Left renal pelvis (tissue), 4 donors: Measurements from ENCODE around the gene BFAR. TPM values are rescaled to one million over a fixed set of nuclear protein-coding genes. Genes with fewer than 3 reads are reported as not detected.
"Not testable (repeated sequence)": the region's sequence is repeated elsewhere in the genome, so short reads cannot be mapped to it uniquely, and the experiment has no call there.

Experiments used
- DNase-seq, 4 donors: peaks; one replicate each; pipeline ENCODE4 v3.0.0-alpha.2; 2013; ENCODE audit warnings: low read depth in 4 of 4, low spot score in 3 of 4
- polyA plus RNA-seq, 4 donors: library from polyadenylated mRNA; unstranded; fragments of 120-200 nt; gene quantifications; one replicate each; pipeline ENCODE4 v1.2.1, GENCODE V29; 2013; ENCODE audit not compliant: insufficient read length in 4 of 4

Gene BFAR
- polyA plus RNA-seq, result 10 to 100 TPM; 50.6 to 72.9 (median 63.8) TPM

GRCh38 chr16:14632693-14633569, at the start of gene BFAR:
BFAR (plus strand) TSS chr16:14632951; CDS start chr16:14644347, 11,396 bp downstream.
- DNase-seq, result peak; percentile 86 to 94 (median 90)

GRCh38 chr16:14585287-14585686, 47.5 kb upstream of the BFAR start:
- no peak for DNase-seq

- no peak for DNase-seq
Observed at GRCh38 chr16:14586637-14587305, 46.0 kb upstream of the BFAR start.

GRCh38 chr16:14600164-14600563, 32.6 kb upstream of the BFAR start:
- DNase-seq, result no peak

GRCh38 chr16:14602443-14602963, 30.2 kb upstream of the BFAR start:
- no peak for DNase-seq

GRCh38 chr16:14606102-14606501, 26.6 kb upstream of the BFAR start:
- DNase-seq, result no peak

- no peak for DNase-seq
Observed at GRCh38 chr16:14608111-14608566, 24.6 kb upstream of the BFAR start.

GRCh38 chr16:14608604-14609003, 24.1 kb upstream of the BFAR start:
- DNase-seq, result no peak

- no peak for DNase-seq
Observed at GRCh38 chr16:14609716-14610115, 23.0 kb upstream of the BFAR start.

GRCh38 chr16:14611660-14612059, 21.1 kb upstream of the BFAR start:
- no peak for DNase-seq

GRCh38 chr16:14613991-14614390, 18.8 kb upstream of the BFAR start:
- no peak for DNase-seq

GRCh38 chr16:14616280-14616679, 16.5 kb upstream of the BFAR start:
- no peak for DNase-seq

- DNase-seq, result no peak
Observed at GRCh38 chr16:14618566-14618965, 14.2 kb upstream of the BFAR start.

GRCh38 chr16:14627078-14627477, 5.7 kb upstream of the BFAR start:
- DNase-seq, result no peak

- DNase-seq, result no peak
Observed at GRCh38 chr16:14628806-14629611, 3.7 kb upstream of the BFAR start.

- DNase-seq, result no peak
Observed at GRCh38 chr16:14629612-14629918, 3.2 kb upstream of the BFAR start.

- DNase-seq, result peak; percentile 85 to 90 (median 88)
Observed at GRCh38 chr16:14629919-14630619, 2.7 kb upstream of the BFAR start, which contains the start of gene PARN. PARN (minus strand) TSS chr16:14630260; CDS start chr16:14630125, 135 bp downstream.

- DNase-seq, result not testable (repeated sequence)
Observed at GRCh38 chr16:14630620-14631330, 2.0 kb upstream of the BFAR start.

- DNase-seq, result no peak
Observed at GRCh38 chr16:14634389-14634725, 1.6 kb downstream of the BFAR start.
